ENCODE measurements around the gene PTTG1. TPM values are rescaled to one million over a fixed set of nuclear protein-coding genes. Genes with fewer than 3 reads are reported as not detected.

The PTTG1 gene
- total and polyA plus RNA-seq, 7 donors = 1.8 to 93.8 (median 11.9) TPM

GRCh38 chr5:160442824-160443431 is 21.3 kb downstream of the PTTG1 start:
- intact Hi-C loops (cut with DNase I) = loop anchor here (5.0 kb wide), 1 partner anchor 64 kb away; no protein-coding TSS in a partner anchor
- no peaks in the 10 kb centered on the region for H3K9me3 ChIP-seq
- TF ChIP-seq POLR2AphosphoS5 (IDR thresholded peaks at IDR 0.05) = no peak
- TF ChIP-seq POLR2A (IDR thresholded peaks at IDR 0.05) = no peak
- no peak for TF ChIP-seq EP300 (IDR thresholded peaks at IDR 0.05)
- no peak for TF ChIP-seq CTCF (IDR thresholded peaks at IDR 0.05)
- no peaks in the 10 kb centered on the region for H3K36me3 ChIP-seq
- no peak overlapping the region for H3K4me3 ChIP-seq
- no peak for DNase-seq
- 69 to 78% methylated on average over 4 of the region's 4 CpGs for WGBS, 2 donors
- no peaks in the 10 kb centered on the region for H3K27me3 ChIP-seq
- H3K4me1 ChIP-seq = peaks cover 0 to 7% (median 6%) of the 10 kb centered on the region in 4 donors
- H3K27ac ChIP-seq = no peak overlapping the region

DNA sequence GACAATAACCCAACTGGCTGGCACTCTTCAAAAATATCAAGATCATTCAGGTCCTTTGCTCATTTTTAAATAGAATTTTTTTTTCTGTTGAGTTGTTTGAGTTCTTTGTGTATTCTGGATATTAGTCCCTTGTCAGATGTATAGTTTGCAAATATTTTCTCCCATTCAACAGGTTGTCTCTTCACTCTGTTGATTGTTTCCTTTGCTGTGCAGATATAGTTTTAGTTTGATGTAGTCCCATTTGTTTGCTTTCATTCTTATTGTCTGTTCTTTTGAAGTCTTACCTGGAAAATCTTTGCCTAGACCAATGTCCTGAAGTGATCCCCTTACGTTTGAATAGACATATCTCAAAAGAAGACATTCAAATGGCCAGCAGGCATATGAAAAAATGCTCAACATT is 22.8 kb downstream of the PTTG1 start:
- TF ChIP-seq CTCF (IDR thresholded peaks at IDR 0.05) (no peak), POLR2A (IDR thresholded peaks at IDR 0.05) (no peak), POLR2AphosphoS5 (IDR thresholded peaks at IDR 0.05) (no peak), EP300 (IDR thresholded peaks at IDR 0.05) (no peak)
- intact Hi-C loops (cut with DNase I) = loop anchor here (5.0 kb wide), 1 partner anchor 63 kb away; no protein-coding TSS in a partner anchor
- Histone ChIP-seq H3K36me3 (no peaks in the 10 kb centered on the region), H3K27ac (no peak overlapping the region), H3K4me3 (no peak overlapping the region), H3K4me1 (no peaks in the 10 kb centered on the region), H3K27me3 (no peaks in the 10 kb centered on the region), H3K9me3 (no peaks in the 10 kb centered on the region)
- WGBS, 2 donors = 82 to 87% methylated on average over 1 of the region's 1 CpG
- no peak for DNase-seq

GRCh38 chr5:160445132-160445531 is 23.5 kb downstream of the PTTG1 start:
- no peaks in the 10 kb centered on the region for H3K9me3 ChIP-seq
- no peaks in the 10 kb centered on the region for H3K36me3 ChIP-seq
- H3K27ac ChIP-seq = no peak overlapping the region
- 35 to 52% methylated on average over 1 of the region's 1 CpG for WGBS, 2 donors
- H3K4me1 ChIP-seq = no peaks in the 10 kb centered on the region
- DNase-seq = no peak
- TF ChIP-seq POLR2AphosphoS5 (IDR thresholded peaks at IDR 0.05) (no peak), EP300 (IDR thresholded peaks at IDR 0.05) (no peak), CTCF (IDR thresholded peaks at IDR 0.05) (no peak), POLR2A (IDR thresholded peaks at IDR 0.05) (no peak)
- intact Hi-C loops (cut with DNase I) = no loop called here
- H3K27me3 ChIP-seq = no peaks in the 10 kb centered on the region
- no peak overlapping the region for H3K4me3 ChIP-seq

GRCh38 chr5:160445751-160446150 is 24.1 kb downstream of the PTTG1 start:
- TF ChIP-seq EP300 (IDR thresholded peaks at IDR 0.05) (no peak), POLR2AphosphoS5 (IDR thresholded peaks at IDR 0.05) (no peak), POLR2A (IDR thresholded peaks at IDR 0.05) (no peak), CTCF (IDR thresholded peaks at IDR 0.05) (no peak)
- no peaks in the 10 kb centered on the region for H3K9me3 ChIP-seq
- DNase-seq = no peak
- H3K4me1 ChIP-seq = no peaks in the 10 kb centered on the region
- H3K27ac ChIP-seq = no peak overlapping the region
- no peaks in the 10 kb centered on the region for H3K36me3 ChIP-seq
- no peak overlapping the region for H3K4me3 ChIP-seq
- intact Hi-C loops (cut with DNase I) = no loop called here
- no peaks in the 10 kb centered on the region for H3K27me3 ChIP-seq

DNA sequence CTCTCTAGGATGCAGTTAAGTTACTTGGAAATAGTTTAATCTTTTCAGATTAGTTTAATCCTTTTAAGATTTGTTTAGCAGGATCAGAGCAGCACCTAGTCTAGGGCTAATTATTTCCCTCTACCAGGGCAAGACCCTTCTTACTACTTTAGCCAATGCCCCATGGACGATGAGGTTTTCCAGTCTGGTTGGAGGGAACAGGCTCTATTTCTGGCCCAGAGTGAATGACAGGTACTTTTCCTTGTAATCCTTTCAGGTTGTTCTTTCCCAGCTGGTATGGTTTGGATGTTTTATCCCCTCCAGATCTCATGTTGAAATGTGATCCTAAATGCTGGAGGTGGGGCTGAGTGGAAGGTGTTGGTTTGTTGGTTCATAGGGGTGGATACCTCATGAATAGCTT is 27.2 kb downstream of the PTTG1 start:
- TF ChIP-seq POLR2AphosphoS5 (IDR thresholded peaks at IDR 0.05) (no peak), EP300 (IDR thresholded peaks at IDR 0.05) (no peak), POLR2A (IDR thresholded peaks at IDR 0.05) (no peak), CTCF (IDR thresholded peaks at IDR 0.05) (no peak)
- WGBS, 2 donors = 92 to 94% methylated on average over 1 of the region's 1 CpG
- intact Hi-C loops (cut with DNase I) = no loop called here

More for the DNA sequence above, 27.2 kb downstream of the PTTG1 start:
- no peaks in the 10 kb centered on the region for H3K9me3 ChIP-seq
- DNase-seq = no peak
- H3K36me3 ChIP-seq = no peaks in the 10 kb centered on the region
- no peaks in the 10 kb centered on the region for H3K27me3 ChIP-seq
- H3K27ac ChIP-seq = no peak overlapping the region
- H3K4me1 ChIP-seq = no peaks in the 10 kb centered on the region
- no peak overlapping the region for H3K4me3 ChIP-seq
